Measurements from ENCODE around the gene STK17B. TPM values are rescaled to one million over a fixed set of nuclear protein-coding genes. Genes with fewer than 3 reads are reported as not detected.

Gene STK17B
- total RNA-seq, 1 experiment from 2014 or later: 58.0 TPM

GRCh38 chr2:196183172-196183473, 11.7 kb upstream of the STK17B start:
- TF ChIP-seq CTCF (IDR thresholded peaks at IDR 0.05; ENCODE audit: insufficient read depth in 1 of 2, low read depth in 1 of 2, low read length in 1 of 2, severe bottlenecking in 1 of 2, unreplicated experiment in 1 of 2): no peak

DNA sequence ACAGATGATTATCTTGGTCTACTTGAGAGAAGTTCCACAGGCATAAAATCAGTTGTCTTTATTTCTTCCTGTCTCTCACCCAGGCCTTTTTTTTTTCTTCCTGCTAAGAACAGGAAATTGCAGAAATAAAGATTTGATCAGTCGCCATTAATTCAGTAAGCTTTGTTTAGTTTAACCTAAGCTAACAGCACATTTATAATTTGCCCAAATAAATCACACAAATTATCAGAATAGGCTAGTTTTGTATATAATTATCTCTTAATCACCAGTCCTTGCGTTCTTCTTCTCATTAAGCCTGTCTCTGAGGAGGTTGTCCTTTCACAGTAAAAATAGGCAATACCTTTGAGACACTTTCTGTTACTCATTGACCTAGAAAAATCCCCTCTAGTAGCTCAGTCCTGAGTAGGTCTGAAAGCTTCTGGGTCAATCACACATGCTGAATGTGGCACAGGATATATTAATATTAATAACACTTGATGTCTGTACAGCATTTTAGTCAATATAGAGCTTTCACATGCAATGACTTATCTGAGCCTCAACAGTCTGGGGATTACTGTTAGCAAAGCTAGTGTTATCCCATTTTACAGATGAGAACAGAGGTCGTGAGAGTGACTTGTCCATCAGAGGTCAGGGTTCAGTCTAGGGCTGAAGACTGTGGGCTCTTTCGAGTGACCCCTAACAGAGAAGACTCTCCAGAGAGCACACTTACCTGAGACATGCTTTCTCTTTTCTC, 11.2 kb upstream of the STK17B start:
- Mint-ChIP-seq H3K27ac (ENCODE audit: unreplicated experiment) (no peak overlapping the region), H3K36me3 (ENCODE audit: insufficient read depth, unreplicated experiment) (no peaks in the 10 kb centered on the region), H3K9me3 (ENCODE audit: unreplicated experiment) (no peaks in the 10 kb centered on the region), H3K4me3 (ENCODE audit: unreplicated experiment) (no peak overlapping the region), H3K4me1 (ENCODE audit: low read depth, unreplicated experiment) (no peaks in the 10 kb centered on the region), H3K27me3 (ENCODE audit: insufficient read depth, unreplicated experiment) (no peaks in the 10 kb centered on the region)
- intact Hi-C loops (cut with micrococcal nuclease; ENCODE audit: unreplicated experiment): no loop called here
- H3K27me3 ChIP-seq (replicated peaks; ENCODE audit: control insufficient read depth, insufficient read depth, low read length): no peaks in the 10 kb centered on the region
- H3K4me3 ChIP-seq (ENCODE audit: low read depth, low read length): no peak overlapping the region
- no peak for TF ChIP-seq CTCF (IDR thresholded peaks at IDR 0.05; ENCODE audit: insufficient read depth in 1 of 2, low read depth in 1 of 2, low read length in 1 of 2, severe bottlenecking in 1 of 2, unreplicated experiment in 1 of 2)
- POLR2A ChIA-PET: interaction anchor here (0.7 kb wide), 1 partner anchor 16 kb away, joined by 3 read pairs; no protein-coding TSS in a partner anchor
- H3K4me1 ChIP-seq: no peaks in the 10 kb centered on the region
- no peak for DNase-seq
- no peaks in the 10 kb centered on the region for H3K9me3 ChIP-seq
- CTCF ChIA-PET: no interaction called here
- no TSS peak for BruUV-seq (replicated peaks)
- no peaks in the 10 kb centered on the region for H3K36me3 ChIP-seq (ENCODE audit: control insufficient read depth, insufficient read depth, low read length)

More at GRCh38 chr2:196183172-196183473, 11.7 kb upstream of the STK17B start:
- no peaks in the 10 kb centered on the region for H3K9me3 ChIP-seq
- H3K27me3 ChIP-seq (replicated peaks; ENCODE audit: control insufficient read depth, insufficient read depth, low read length): no peaks in the 10 kb centered on the region
- BruUV-seq (replicated peaks): no TSS peak
- intact Hi-C loops (cut with micrococcal nuclease; ENCODE audit: unreplicated experiment): no loop called here
- no peaks in the 10 kb centered on the region for H3K36me3 ChIP-seq (ENCODE audit: control insufficient read depth, insufficient read depth, low read length)
- no peaks in the 10 kb centered on the region for H3K4me1 ChIP-seq
- ChIA-PET CTCF (no interaction called here), POLR2A (no interaction called here)
- no peak overlapping the region for H3K4me3 Mint-ChIP-seq (ENCODE audit: unreplicated experiment)
- H3K36me3 Mint-ChIP-seq (ENCODE audit: insufficient read depth, unreplicated experiment): no peaks in the 10 kb centered on the region
- no peak for DNase-seq
- no peaks in the 10 kb centered on the region for H3K4me1 Mint-ChIP-seq (ENCODE audit: low read depth, unreplicated experiment)
- H3K4me3 ChIP-seq (ENCODE audit: low read depth, low read length): no peak overlapping the region
- no peaks in the 10 kb centered on the region for H3K9me3 Mint-ChIP-seq (ENCODE audit: unreplicated experiment)
- H3K27ac Mint-ChIP-seq (ENCODE audit: unreplicated experiment): no peak overlapping the region
- H3K27me3 Mint-ChIP-seq (ENCODE audit: insufficient read depth, unreplicated experiment): no peaks in the 10 kb centered on the region

GRCh38 chr2:196181484-196181883, 10.1 kb upstream of the STK17B start:
- POLR2A ChIA-PET: no interaction called here
- DNase-seq: no peak

More at GRCh38 chr2:196181484-196181883, 10.1 kb upstream of the STK17B start:
- no peak overlapping the region for H3K4me3 Mint-ChIP-seq (ENCODE audit: unreplicated experiment)
- no peaks in the 10 kb centered on the region for H3K27me3 Mint-ChIP-seq (ENCODE audit: insufficient read depth, unreplicated experiment)
- CTCF ChIA-PET: no interaction called here
- no peak for TF ChIP-seq CTCF (IDR thresholded peaks at IDR 0.05; ENCODE audit: insufficient read depth in 1 of 2, low read depth in 1 of 2, low read length in 1 of 2, severe bottlenecking in 1 of 2, unreplicated experiment in 1 of 2)
- intact Hi-C loops (cut with micrococcal nuclease; ENCODE audit: unreplicated experiment): no loop called here
- Histone ChIP-seq H3K27me3 (replicated peaks; ENCODE audit: control insufficient read depth, insufficient read depth, low read length) (no peaks in the 10 kb centered on the region), H3K4me1 (no peaks in the 10 kb centered on the region), H3K36me3 (ENCODE audit: control insufficient read depth, insufficient read depth, low read length) (no peaks in the 10 kb centered on the region), H3K9me3 (no peaks in the 10 kb centered on the region), H3K4me3 (ENCODE audit: low read depth, low read length) (no peak overlapping the region)
- no peaks in the 10 kb centered on the region for H3K36me3 Mint-ChIP-seq (ENCODE audit: insufficient read depth, unreplicated experiment)
- no peaks in the 10 kb centered on the region for H3K4me1 Mint-ChIP-seq (ENCODE audit: low read depth, unreplicated experiment)
- BruUV-seq (replicated peaks): no TSS peak
- no peak overlapping the region for H3K27ac Mint-ChIP-seq (ENCODE audit: unreplicated experiment)
- H3K9me3 Mint-ChIP-seq (ENCODE audit: unreplicated experiment): no peaks in the 10 kb centered on the region
